Keratinocyte (primary cell): Measurements from ENCODE around the gene SLC51B. TPM values are rescaled to one million over a fixed set of nuclear protein-coding genes. Genes with fewer than 3 reads are reported as not detected.

ENCODE experiments used
- DNase-seq: peaks from one replicate; pipeline ENCODE4 v3.0.0-alpha.2; 2011; ENCODE audit warnings: low read depth, missing footprints, low spot score
- FAIRE-seq: peaks from 2 replicates; lab custom pipeline; 2011; peaks lifted over from hg19 to GRCh38; lab: Jason Lieb, UNC
- H2AFZ ChIP-seq: 2 replicates; pipeline ENCODE4 v1.6.0; 2012; ENCODE audit warnings: low read length, control low read depth, inconsistent platforms; ENCODE audit not compliant: control insufficient read depth
- H3K27ac ChIP-seq: 2 replicates; pipeline ENCODE4 v1.5.1; 2011; ENCODE audit warnings: low read length; ENCODE audit not compliant: control insufficient read depth, insufficient read depth
- H3K27me3 ChIP-seq: 3 replicates; pipeline ENCODE4 v1.6.0; 2011; ENCODE audit warnings: low read length; ENCODE audit not compliant: control insufficient read depth, insufficient read depth; ENCODE audit errors: extremely low read depth
- H3K36me3 ChIP-seq, 2 experiments: 2 replicates in 1 of 2; 3 replicates in 1 of 2; pipeline ENCODE4 v1.5.1; 2011; ENCODE audit warnings: low read length in 2 of 2, mild to moderate bottlenecking in 1 of 2; ENCODE audit not compliant: control insufficient read depth in 2 of 2, insufficient read depth in 2 of 2; ENCODE audit errors: extremely low read depth in 1 of 2
- H3K4me1 ChIP-seq: 3 replicates; pipeline ENCODE4 v1.5.1; 2011; ENCODE audit warnings: low read length; ENCODE audit not compliant: control insufficient read depth, insufficient read depth; ENCODE audit errors: extremely low read depth
- H3K4me2 ChIP-seq: 3 replicates; pipeline ENCODE4 v1.6.0; 2011; ENCODE audit warnings: low read depth, low read length; ENCODE audit not compliant: control insufficient read depth, insufficient read depth; ENCODE audit errors: extremely low read depth
- H3K4me3 ChIP-seq, 3 experiments: fragments of 200-600 bp in 1 of 3; sonication (generic) in 1 of 3; 2 replicates in 2 of 3; 3 replicates in 1 of 3; pipeline ENCODE4 v1.5.1; 2011 to 2016; ENCODE audit warnings: low read length in 3 of 3, mild to moderate bottlenecking in 3 of 3, control low read depth in 2 of 3, inconsistent platforms in 1 of 3, low read depth in 1 of 3, mixed read lengths in 1 of 3, mixed run types in 1 of 3, moderate library complexity in 1 of 3; ENCODE audit not compliant: control insufficient read depth in 2 of 3, insufficient read depth in 2 of 3; ENCODE audit errors: extremely low read depth in 1 of 3
- H3K79me2 ChIP-seq: 2 replicates; pipeline ENCODE4 v1.6.0; 2012; ENCODE audit warnings: low read length; ENCODE audit not compliant: control insufficient read depth, insufficient read depth
- H3K9ac ChIP-seq: 3 replicates; pipeline ENCODE4 v1.6.0; 2011; ENCODE audit warnings: low read length; ENCODE audit not compliant: control insufficient read depth, insufficient read depth; ENCODE audit errors: extremely low read depth
- H3K9me1 ChIP-seq: 3 replicates; pipeline ENCODE4 v1.6.0; 2011; ENCODE audit warnings: low read length; ENCODE audit not compliant: control insufficient read depth, insufficient read depth; ENCODE audit errors: extremely low read depth
- H3K9me3 ChIP-seq: 2 replicates; pipeline ENCODE4 v1.5.1; 2012; ENCODE audit warnings: low read depth, low read length; ENCODE audit not compliant: control insufficient read depth
- H4K20me1 ChIP-seq: 3 replicates; pipeline ENCODE4 v1.6.0; 2011; ENCODE audit warnings: low read length; ENCODE audit not compliant: control insufficient read depth, insufficient read depth; ENCODE audit errors: extremely low read depth
- EZH2 ChIP-seq: IDR thresholded peaks from one replicate; pipeline ENCODE4 v1.6.1; 2012; ENCODE audit warnings: inconsistent platforms, mild to moderate bottlenecking, low read length, moderate library complexity
- dilution Hi-C: fragments of 300-500 bp; cut with MboI; formaldehyde crosslinking; loops from one replicate; pipeline ENCODE4 v1.7.0; 2020; ENCODE audit warnings: low sequenced_read_pairs; ENCODE audit not compliant: extremely low pct_ligation_motif_present
- polyA plus RNA-seq, 5 experiments: library from polyadenylated mRNA; depleted of rRNA in 3 of 5; stranded (reverse) in 3 of 5; stranded (forward) in 1 of 5; unstranded in 1 of 5; fragments of >200 nt; gene quantifications; 1 replicate in 1 of 5; 2 replicates in 3 of 5; 3 replicates in 1 of 5; pipeline versions ENCODE4 v1.2.1 to v1.2.3, GENCODE V29; 2011 to 2012; ENCODE audit warnings: missing spikeins in 2 of 5, low read depth in 1 of 5, low replicate concordance in 1 of 5
- TF ChIP-seq, protein P1 (sequence below), 3 experiments: IDR thresholded peaks in 1 of 3; conservative IDR thresholded peaks in 1 of 3; optimal IDR thresholded peaks in 1 of 3; 2 replicates in 2 of 3; 3 replicates in 1 of 3; pipeline versions ENCODE3 to v1.5.1; 2011; ENCODE audit warnings: low read length in 3 of 3, mild to moderate bottlenecking in 3 of 3, moderate library complexity in 2 of 3, control low read depth in 1 of 3, inconsistent platforms in 1 of 3; ENCODE audit not compliant: insufficient read depth in 2 of 3; ENCODE audit errors: extremely low read depth in 1 of 3

Gene SLC51B
- polyA plus RNA-seq, 1 donor (not counting 4 experiments of a cell fraction or from before 2014, with no cell fraction given), result not detected

DNA sequence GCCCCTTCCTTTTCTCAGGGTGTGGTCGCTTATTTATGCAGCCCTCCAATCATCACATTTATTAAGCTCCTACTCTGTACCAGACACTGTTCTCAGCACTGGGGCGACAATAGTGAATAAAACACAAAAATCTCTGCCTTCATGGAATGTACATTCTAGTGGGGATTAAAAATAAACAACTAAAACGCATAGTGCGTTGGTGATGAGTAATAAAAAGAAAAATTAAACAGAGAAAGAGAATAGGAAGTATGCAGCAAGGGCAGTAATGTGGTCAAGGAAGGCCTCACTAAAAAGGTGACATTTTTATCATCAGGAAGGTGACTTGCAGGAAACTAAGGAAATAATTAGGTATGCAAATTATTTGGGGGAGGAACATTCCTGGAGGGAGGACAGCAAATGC is 5.1 kb downstream of the SLC51B start:
- Histone ChIP-seq H3K27me3 (no peaks in the 10 kb centered on the region), H3K27ac (no peak overlapping the region), H4K20me1 (no peaks in the 10 kb centered on the region), H3K79me2 (no peaks in the 10 kb centered on the region), H3K9ac (no peak overlapping the region), H3K4me1 (no peaks in the 10 kb centered on the region), H3K4me3 (no peak overlapping the region), H3K36me3 (no peaks in the 10 kb centered on the region), H3K4me2 (no peak overlapping the region), H3K9me1 (no peaks in the 10 kb centered on the region), H3K9me3 (no peaks in the 10 kb centered on the region), H2AFZ (no peak overlapping the region)
- TF ChIP-seq, protein P1, sequence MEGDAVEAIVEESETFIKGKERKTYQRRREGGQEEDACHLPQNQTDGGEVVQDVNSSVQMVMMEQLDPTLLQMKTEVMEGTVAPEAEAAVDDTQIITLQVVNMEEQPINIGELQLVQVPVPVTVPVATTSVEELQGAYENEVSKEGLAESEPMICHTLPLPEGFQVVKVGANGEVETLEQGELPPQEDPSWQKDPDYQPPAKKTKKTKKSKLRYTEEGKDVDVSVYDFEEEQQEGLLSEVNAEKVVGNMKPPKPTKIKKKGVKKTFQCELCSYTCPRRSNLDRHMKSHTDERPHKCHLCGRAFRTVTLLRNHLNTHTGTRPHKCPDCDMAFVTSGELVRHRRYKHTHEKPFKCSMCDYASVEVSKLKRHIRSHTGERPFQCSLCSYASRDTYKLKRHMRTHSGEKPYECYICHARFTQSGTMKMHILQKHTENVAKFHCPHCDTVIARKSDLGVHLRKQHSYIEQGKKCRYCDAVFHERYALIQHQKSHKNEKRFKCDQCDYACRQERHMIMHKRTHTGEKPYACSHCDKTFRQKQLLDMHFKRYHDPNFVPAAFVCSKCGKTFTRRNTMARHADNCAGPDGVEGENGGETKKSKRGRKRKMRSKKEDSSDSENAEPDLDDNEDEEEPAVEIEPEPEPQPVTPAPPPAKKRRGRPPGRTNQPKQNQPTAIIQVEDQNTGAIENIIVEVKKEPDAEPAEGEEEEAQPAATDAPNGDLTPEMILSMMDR (optimal IDR thresholded peaks at IDR 0.05 in 1 of 3, IDR thresholded peaks at IDR 0.05 in 1 of 3, conservative IDR thresholded peaks at IDR 0.05 in 1 of 3; ENCODE audit: extremely low read depth in 1 of 3, insufficient read depth in 2 of 3, low read length in 3 of 3), result no peak
- TF ChIP-seq EZH2, result no peak
- dilution Hi-C loops, result no loop called here
- no peak for FAIRE-seq
- no peak for DNase-seq

DNA sequence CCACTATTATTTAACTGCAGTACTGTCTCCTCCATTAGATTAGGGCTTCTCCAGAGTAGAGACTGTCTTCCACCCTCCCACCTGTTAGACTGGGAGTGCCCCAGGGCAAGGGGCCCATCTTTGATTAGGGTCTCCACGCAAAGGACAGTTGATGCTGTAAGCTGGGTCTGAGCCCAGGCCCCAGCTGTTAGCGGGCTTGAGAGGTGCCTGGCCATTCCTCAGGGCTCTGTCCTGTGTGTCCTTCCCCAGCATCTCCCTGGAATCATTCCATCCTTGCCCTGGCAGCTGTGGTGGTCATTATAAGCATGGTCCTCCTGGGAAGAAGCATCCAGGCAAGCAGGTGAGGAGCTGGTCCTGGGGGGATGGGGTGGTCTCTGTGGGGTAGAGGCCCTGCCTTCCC is 6.1 kb downstream of the SLC51B start:
- Histone ChIP-seq H3K27me3 (no peaks in the 10 kb centered on the region), H2AFZ (no peak overlapping the region), H3K36me3 (no peaks in the 10 kb centered on the region), H3K9ac (no peak overlapping the region), H3K4me3 (no peak overlapping the region), H3K9me3 (no peaks in the 10 kb centered on the region), H3K4me2 (no peak overlapping the region), H3K4me1 (no peaks in the 10 kb centered on the region), H3K27ac (no peak overlapping the region), H3K79me2 (no peaks in the 10 kb centered on the region), H4K20me1 (no peaks in the 10 kb centered on the region), H3K9me1 (no peaks in the 10 kb centered on the region)
- FAIRE-seq, result no peak
- dilution Hi-C loops, result no loop called here
- DNase-seq, result no peak
- TF ChIP-seq, protein P1 (optimal IDR thresholded peaks at IDR 0.05 in 1 of 3, IDR thresholded peaks at IDR 0.05 in 1 of 3, conservative IDR thresholded peaks at IDR 0.05 in 1 of 3; ENCODE audit: extremely low read depth in 1 of 3, insufficient read depth in 2 of 3, low read length in 3 of 3), result no peak
- no peak for TF ChIP-seq EZH2
